22Rv1 (cell line): Measurements from ENCODE around the gene HOXA3.

ENCODE experiments used
- ZFX ChIP-seq: fragments of 450-650 bp; IDR thresholded peaks from 2 replicates; pipeline ENCODE4 v1.6.1; 2017; ENCODE audit warnings: antibody characterized with exemption, borderline replicate concordance
- TF ChIP-seq, protein P1 (sequence below): fragments of 450-650 bp; IDR thresholded peaks from 2 replicates; pipeline ENCODE4 v1.5.1; 2017; ENCODE audit warnings: mild to moderate bottlenecking

DNA sequence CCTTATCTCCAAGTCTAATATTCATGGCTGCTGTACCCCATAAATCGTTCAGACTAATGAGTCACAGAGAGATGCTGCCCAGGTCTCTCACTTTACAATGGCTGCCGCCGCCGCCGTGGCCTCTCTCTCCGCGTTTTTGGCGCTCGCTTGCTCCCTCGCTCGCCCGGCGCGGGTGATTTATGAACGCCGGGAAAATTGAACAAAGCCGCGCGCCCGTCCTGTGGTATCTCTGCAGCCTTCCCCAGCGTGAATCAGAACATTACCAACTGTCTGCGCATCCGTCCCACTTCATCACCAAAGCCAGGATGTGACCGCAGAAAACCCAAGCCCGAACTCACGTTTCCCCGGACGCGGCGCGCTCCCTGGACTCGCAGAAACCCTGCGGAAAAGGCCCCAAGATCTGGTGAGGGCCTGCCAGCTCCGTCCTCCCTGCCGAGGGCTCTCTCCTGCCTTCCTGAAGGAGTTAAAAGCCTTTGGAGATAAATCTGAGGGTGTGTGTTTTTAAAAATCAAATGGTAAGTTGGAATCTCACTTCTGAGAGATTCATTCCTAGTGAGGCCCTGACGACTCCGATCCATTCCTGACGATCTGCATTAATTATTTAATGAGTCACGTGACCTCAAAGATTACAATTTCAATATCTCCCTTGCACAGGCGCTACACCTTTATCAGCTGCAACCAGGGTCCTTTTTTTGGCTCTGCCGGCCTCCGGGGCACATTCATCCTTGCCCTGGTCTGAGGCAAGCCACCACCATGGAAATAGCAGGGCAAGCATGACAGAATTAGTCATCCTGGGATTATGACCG is 28.1 kb downstream of the HOXA3 start:
- TF ChIP-seq, protein P1, sequence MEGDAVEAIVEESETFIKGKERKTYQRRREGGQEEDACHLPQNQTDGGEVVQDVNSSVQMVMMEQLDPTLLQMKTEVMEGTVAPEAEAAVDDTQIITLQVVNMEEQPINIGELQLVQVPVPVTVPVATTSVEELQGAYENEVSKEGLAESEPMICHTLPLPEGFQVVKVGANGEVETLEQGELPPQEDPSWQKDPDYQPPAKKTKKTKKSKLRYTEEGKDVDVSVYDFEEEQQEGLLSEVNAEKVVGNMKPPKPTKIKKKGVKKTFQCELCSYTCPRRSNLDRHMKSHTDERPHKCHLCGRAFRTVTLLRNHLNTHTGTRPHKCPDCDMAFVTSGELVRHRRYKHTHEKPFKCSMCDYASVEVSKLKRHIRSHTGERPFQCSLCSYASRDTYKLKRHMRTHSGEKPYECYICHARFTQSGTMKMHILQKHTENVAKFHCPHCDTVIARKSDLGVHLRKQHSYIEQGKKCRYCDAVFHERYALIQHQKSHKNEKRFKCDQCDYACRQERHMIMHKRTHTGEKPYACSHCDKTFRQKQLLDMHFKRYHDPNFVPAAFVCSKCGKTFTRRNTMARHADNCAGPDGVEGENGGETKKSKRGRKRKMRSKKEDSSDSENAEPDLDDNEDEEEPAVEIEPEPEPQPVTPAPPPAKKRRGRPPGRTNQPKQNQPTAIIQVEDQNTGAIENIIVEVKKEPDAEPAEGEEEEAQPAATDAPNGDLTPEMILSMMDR, result no peak
- no peak for TF ChIP-seq ZFX
